DOHH2 (cell line): Measurements from ENCODE around the gene FAM153A.
"Not testable (repeated sequence)": the region's sequence is repeated elsewhere in the genome, so short reads cannot be mapped to it uniquely, and the experiment has no call there.

Source experiments
- EZH2phosphoT487 ChIP-seq: fragments of 200-600 bp; sonication (generic); IDR thresholded peaks from 2 replicates; pipeline ENCODE4 v1.6.1; 2017; ENCODE audit warnings: borderline replicate concordance, mild to moderate bottlenecking, antibody characterized with exemption, low read length, moderate library complexity, mixed read lengths
- TF ChIP-seq, protein P1 (sequence below): fragments of 200-600 bp; sonication (generic); IDR thresholded peaks from one replicate; pipeline ENCODE4 v1.5.1; 2014; ENCODE audit warnings: antibody characterized with exemption, mild to moderate bottlenecking, low read depth, low read length; ENCODE audit not compliant: poor library complexity, severe bottlenecking

DNA sequence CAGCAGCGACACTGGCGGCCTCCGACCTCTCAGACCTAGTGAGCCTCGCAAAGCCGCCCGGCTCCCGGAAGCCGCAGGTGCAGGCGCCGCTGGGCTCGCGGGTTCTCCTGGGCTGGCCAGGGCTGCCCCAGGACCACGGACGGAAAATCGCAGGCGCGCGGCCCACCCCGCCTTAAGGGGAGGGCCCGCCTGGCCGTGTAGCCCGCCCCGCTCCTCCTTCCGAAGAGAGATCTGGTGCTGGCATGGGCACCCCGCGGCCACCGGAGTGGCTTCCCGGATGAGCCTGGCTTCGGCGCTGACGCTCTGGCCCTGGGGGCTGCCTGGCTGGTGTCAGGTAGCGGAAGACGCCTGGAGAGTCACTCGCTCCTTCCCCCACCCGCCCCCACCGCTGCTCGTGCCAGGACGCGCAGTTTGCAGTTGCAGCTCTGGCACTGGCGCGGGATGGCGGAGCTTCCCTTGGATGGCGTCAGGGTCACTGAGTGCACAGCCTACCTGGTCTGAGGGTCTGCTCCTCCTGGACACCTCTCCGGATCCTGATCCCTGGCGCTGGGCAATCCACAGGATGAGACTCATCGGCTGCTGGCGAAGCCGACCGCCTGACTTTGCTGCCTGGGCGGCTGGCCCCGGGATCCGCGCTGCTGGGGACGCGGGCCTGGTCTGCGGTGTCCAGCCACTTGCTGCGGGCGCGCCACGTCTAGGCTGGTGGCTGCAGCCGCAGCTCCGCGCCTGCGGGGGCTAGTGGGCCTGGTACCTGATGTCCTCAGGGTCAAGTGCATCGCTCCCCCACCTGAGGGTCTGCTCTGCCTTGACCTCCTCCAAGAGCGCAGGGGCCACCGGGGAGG is at the start of gene FAM153A:
- TF ChIP-seq EZH2phosphoT487: not testable (repeated sequence)
- TF ChIP-seq, protein P1, sequence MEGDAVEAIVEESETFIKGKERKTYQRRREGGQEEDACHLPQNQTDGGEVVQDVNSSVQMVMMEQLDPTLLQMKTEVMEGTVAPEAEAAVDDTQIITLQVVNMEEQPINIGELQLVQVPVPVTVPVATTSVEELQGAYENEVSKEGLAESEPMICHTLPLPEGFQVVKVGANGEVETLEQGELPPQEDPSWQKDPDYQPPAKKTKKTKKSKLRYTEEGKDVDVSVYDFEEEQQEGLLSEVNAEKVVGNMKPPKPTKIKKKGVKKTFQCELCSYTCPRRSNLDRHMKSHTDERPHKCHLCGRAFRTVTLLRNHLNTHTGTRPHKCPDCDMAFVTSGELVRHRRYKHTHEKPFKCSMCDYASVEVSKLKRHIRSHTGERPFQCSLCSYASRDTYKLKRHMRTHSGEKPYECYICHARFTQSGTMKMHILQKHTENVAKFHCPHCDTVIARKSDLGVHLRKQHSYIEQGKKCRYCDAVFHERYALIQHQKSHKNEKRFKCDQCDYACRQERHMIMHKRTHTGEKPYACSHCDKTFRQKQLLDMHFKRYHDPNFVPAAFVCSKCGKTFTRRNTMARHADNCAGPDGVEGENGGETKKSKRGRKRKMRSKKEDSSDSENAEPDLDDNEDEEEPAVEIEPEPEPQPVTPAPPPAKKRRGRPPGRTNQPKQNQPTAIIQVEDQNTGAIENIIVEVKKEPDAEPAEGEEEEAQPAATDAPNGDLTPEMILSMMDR: not testable (repeated sequence)
